ENCODE measurements around the gene PRDM16.

- TF ChIP-seq CTCF (IDR thresholded peaks at IDR 0.05): peak in 1 of 5 experiments; percentile 4
- TF ChIP-seq EP300 (IDR thresholded peaks at IDR 0.05): no peak
- TF ChIP-seq POLR2A (IDR thresholded peaks at IDR 0.05): no peak
Measured at GRCh38 chr1:3472088-3472850, 403.3 kb downstream of the PRDM16 start.
